Fibroblast of pulmonary artery (primary cell): ENCODE results near the gene PTPRU.

Source experiments
- DNase-seq: peaks from one replicate; pipeline ENCODE4 v3.0.0-alpha.2; 2010; ENCODE audit warnings: low read depth
- H3K4me3 ChIP-seq: replicated peaks from 2 replicates; pipeline ENCODE4 v1.5.1; 2011; ENCODE audit warnings: low read depth, mild to moderate bottlenecking, control low read depth, low read length, moderate library complexity
- TF ChIP-seq, protein P1 (sequence below): IDR thresholded peaks from 2 replicates; pipeline ENCODE4 v1.5.1; 2011; ENCODE audit warnings: mild to moderate bottlenecking, control low read depth, low read length, inconsistent platforms; ENCODE audit errors: missing control alignments

Gene PTPRU

DNA sequence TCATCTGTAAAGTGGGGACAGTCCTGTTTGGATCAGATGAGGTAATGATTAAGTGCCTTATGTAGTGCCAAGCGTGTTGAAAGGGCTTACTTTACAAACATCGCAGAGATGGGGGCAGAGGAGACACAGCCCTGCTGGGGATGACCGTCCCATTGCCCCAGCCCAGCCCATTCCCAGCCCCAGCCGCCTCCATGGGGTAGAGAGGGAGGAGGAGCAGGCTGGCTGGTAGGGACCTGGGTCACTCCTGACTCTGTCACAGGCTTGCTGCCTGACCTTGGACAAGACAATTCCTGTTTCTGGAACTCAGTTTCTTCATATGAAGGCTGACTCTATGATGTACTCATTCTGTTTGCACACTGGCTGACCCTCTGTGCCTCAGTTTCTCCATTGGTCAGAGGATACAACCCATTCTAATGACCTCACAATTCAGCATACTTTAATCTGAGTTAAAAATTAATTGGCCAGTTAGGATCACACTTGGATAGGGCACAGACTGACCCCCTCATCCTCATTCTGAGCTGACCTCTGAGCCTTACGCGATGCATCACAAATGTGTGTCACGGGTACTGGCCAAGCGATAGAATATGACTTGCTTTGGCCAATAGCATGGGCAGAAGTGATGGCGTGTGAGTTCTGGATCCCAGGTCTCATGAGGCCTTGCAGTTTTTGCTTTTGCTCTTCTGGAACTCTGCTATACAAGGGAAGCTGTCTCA, 91.1 kb downstream of the PTPRU start:
- DNase-seq, result no peak
- TF ChIP-seq, protein P1, sequence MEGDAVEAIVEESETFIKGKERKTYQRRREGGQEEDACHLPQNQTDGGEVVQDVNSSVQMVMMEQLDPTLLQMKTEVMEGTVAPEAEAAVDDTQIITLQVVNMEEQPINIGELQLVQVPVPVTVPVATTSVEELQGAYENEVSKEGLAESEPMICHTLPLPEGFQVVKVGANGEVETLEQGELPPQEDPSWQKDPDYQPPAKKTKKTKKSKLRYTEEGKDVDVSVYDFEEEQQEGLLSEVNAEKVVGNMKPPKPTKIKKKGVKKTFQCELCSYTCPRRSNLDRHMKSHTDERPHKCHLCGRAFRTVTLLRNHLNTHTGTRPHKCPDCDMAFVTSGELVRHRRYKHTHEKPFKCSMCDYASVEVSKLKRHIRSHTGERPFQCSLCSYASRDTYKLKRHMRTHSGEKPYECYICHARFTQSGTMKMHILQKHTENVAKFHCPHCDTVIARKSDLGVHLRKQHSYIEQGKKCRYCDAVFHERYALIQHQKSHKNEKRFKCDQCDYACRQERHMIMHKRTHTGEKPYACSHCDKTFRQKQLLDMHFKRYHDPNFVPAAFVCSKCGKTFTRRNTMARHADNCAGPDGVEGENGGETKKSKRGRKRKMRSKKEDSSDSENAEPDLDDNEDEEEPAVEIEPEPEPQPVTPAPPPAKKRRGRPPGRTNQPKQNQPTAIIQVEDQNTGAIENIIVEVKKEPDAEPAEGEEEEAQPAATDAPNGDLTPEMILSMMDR, result no peak
- no peak overlapping the region for H3K4me3 ChIP-seq

DNA sequence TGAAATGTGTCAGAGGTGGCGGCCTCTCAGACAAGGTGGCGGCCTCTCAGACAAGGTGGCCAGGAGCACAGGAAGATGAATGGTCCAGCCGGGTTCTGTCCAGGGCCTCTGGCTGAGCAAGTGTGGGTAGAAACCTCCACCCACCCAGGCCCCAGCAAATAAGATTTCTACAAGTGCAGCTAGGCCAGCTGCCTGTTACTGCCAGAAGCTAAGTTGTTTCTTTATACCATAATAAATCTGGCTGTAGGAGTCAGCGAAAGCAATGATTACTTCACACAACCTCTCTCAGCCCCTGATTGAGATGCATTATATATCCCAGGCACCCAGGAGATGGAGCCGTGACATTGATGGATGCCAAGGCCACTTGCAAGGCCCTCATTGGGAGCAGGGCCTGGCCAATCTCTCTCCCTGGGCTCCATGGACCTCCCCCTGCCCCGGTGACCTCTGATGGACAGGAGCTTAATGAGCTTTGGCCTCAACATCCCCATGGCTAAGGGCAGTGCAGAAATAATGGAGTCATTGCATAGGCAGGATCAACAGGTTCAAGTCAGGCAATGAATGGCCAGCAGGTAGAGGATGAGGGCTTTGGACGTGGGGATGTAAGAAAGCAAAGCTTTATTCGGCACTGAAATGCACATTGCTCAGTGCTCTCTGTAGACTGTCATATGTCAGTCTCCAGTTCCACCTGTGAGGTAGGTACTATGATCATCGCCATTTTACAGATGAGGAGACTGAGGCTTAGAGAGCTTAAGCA, 92.9 kb downstream of the PTPRU start:
- H3K4me3 ChIP-seq, result no peak overlapping the region
- no peak for DNase-seq
- TF ChIP-seq, protein P1, result no peak

DNA sequence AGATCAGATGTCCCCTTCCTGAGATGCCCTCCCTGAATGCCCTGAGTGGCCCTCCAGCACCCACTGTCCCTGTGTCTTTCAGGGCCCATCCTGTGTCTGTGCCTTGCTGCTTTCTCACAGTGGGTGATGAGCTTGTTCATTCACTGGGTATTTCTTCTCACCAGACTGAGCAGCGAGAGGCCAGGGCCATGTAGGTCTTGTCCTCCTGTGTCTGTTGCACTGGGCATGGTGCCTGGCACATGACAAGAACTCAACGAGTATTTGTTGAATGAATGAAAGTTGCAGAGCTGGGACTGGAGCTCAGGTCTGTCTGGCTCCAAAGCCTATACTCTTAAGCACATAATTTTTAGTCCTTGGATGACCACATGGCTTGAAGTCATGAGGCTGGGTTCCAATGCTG, 93.8 kb downstream of the PTPRU start:
- no peak overlapping the region for H3K4me3 ChIP-seq
- TF ChIP-seq, protein P1, result no peak
- DNase-seq, result no peak

DNA sequence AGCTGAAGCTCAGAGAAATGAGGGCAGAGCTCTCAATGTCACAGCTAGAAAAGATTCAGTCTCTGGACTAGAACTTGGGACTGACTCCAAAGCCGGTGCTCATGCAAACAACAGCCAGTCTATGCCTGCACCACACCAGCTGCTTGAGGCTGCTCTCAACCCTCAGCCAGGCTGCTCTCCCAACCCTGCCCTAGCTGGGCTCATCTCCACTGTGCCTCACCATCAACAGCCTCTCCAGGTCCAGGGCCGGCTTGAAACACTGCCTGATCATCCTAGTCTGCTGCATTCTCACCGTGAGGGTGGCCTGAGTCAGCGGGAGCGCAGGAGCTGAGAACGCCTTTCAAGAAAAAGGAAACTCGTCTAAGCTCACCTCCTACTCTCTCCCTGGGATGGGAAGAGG, 94.5 kb downstream of the PTPRU start:
- DNase-seq, result no peak
- no peak overlapping the region for H3K4me3 ChIP-seq
- TF ChIP-seq, protein P1, result no peak

DNA sequence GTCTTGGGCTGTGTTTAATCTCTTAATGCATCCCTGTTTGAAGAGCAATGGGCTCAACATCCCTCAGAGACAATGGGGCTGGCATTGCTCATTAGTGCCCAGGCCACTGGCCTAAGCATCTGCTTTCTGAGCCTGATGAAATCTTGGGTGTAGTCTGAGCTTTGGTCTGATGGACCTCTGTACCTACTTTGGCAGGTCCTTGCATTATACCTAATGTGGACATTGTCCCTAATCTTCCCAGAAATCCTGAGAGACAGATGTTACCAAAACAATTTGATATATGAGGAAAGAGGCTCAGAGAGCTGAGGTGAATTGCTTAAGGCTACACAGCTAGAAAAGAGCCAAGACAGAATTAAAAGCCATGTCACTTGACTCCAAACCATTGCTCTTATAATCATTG, 95.0 kb downstream of the PTPRU start:
- DNase-seq, result no peak
- TF ChIP-seq, protein P1, result no peak
- H3K4me3 ChIP-seq, result no peak overlapping the region

DNA sequence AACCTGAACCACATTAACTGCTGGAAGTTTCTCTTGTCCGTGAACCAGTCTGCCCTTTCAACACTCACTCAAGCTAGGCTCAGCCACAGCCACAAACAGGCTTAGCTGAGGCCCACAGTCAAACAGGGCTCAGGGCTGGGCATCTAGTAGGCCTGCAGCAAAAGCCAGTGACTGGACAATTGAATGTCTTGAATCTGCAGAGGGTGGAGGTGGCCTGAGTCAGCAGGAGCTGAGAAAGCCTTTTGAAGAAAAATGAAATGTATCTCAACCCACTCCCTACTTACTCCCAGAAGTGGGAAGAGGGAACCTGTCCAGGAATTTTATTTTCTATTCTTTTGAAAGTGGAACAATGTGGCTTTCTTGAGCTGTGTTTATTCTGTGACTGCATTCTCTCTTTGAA, 95.4 kb downstream of the PTPRU start:
- TF ChIP-seq, protein P1, result no peak
- no peak overlapping the region for H3K4me3 ChIP-seq
- DNase-seq, result no peak
